ENCODE data around the gene ZNF550. TPM values are rescaled to one million over a fixed set of nuclear protein-coding genes. Genes with fewer than 3 reads are reported as not detected.

The ZNF550 gene
- polyA plus RNA-seq, 1 donor (not counting 4 experiments of a cell fraction or from before 2014, with no cell fraction given) = 7.3 TPM

DNA sequence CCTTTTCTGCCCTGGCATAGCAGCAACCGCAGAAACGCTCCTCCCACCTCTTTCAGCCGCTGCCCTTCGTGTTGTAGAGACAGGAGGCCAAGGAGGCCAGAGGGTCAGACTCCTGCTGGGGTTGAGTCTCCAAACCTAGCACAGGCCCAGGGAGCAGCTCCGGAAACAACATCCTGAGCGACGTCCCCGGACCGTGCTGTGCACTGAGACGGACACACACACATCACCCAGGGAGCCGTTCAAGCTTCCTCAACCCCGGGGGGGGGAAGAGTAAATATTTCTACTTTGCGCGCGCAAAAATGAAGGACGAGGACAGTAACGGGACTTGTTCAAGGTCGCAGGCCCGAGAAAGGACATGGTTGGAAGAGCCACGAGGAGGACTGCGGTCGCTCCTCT lies 657 bp downstream of the ZNF550 start:
- Histone ChIP-seq H3K79me2 (ENCODE audit: control insufficient read depth, insufficient read depth, low read length) (peaks cover 23% of the 10 kb centered on the region), H2AFZ (ENCODE audit: control insufficient read depth, low read length) (peak overlapping the region; percentile 96)
- no peak for DNase-seq (ENCODE audit: low read depth, low spot score)

GRCh38 chr19:57558525-57558924 lies 1.1 kb downstream of the ZNF550 start:
- Histone ChIP-seq H3K4me1 (ENCODE audit: control insufficient read depth, extremely low read depth, insufficient read depth, low read length) (peaks cover 16% of the 10 kb centered on the region), H3K27me3 (ENCODE audit: control insufficient read depth, extremely low read depth, insufficient read depth, low read length) (no peaks in the 10 kb centered on the region), H3K4me2 (ENCODE audit: control insufficient read depth, extremely low read depth, insufficient read depth, low read depth, low read length) (peak overlapping the region; percentile 94), H3K27ac (ENCODE audit: control insufficient read depth, insufficient read depth, low read length) (no peak overlapping the region), H2AFZ (ENCODE audit: control insufficient read depth, low read length) (peak overlapping the region; percentile 96), H4K20me1 (ENCODE audit: control insufficient read depth, extremely low read depth, insufficient read depth, low read length) (no peaks in the 10 kb centered on the region), H3K9ac (ENCODE audit: control insufficient read depth, extremely low read depth, insufficient read depth, low read length) (peak overlapping the region; percentile 82), H3K9me3 (ENCODE audit: control insufficient read depth, low read depth, low read length) (no peaks in the 10 kb centered on the region), H3K9me1 (ENCODE audit: control insufficient read depth, extremely low read depth, insufficient read depth, low read length) (no peaks in the 10 kb centered on the region), H3K79me2 (ENCODE audit: control insufficient read depth, insufficient read depth, low read length) (peaks cover 23% of the 10 kb centered on the region), H3K36me3 (ENCODE audit: control insufficient read depth in 2 of 2, extremely low read depth in 1 of 2, insufficient read depth in 2 of 2, low read length in 2 of 2) (peaks cover 10 to 19% of the 10 kb centered on the region in 2 experiments), H3K4me3 (ENCODE audit: control insufficient read depth in 2 of 3, extremely low read depth in 1 of 3, insufficient read depth in 2 of 3, low read depth in 1 of 3, low read length in 3 of 3) (peak overlapping the region; percentile 67 to 89 (median 69))
- FAIRE-seq = peak; percentile 67
- DNase-seq (ENCODE audit: low read depth, low spot score) = no peak
- dilution Hi-C loops (cut with MboI; ENCODE audit: extremely low pct_ligation_motif_present, low sequenced_read_pairs) = no loop called here
- no peak for TF ChIP-seq EZH2 (IDR thresholded peaks at IDR 0.05; ENCODE audit: low read length)
- TF ChIP-seq, protein P1, sequence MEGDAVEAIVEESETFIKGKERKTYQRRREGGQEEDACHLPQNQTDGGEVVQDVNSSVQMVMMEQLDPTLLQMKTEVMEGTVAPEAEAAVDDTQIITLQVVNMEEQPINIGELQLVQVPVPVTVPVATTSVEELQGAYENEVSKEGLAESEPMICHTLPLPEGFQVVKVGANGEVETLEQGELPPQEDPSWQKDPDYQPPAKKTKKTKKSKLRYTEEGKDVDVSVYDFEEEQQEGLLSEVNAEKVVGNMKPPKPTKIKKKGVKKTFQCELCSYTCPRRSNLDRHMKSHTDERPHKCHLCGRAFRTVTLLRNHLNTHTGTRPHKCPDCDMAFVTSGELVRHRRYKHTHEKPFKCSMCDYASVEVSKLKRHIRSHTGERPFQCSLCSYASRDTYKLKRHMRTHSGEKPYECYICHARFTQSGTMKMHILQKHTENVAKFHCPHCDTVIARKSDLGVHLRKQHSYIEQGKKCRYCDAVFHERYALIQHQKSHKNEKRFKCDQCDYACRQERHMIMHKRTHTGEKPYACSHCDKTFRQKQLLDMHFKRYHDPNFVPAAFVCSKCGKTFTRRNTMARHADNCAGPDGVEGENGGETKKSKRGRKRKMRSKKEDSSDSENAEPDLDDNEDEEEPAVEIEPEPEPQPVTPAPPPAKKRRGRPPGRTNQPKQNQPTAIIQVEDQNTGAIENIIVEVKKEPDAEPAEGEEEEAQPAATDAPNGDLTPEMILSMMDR (optimal IDR thresholded peaks at IDR 0.05 in 1 of 3, IDR thresholded peaks at IDR 0.05 in 1 of 3, conservative IDR thresholded peaks at IDR 0.05 in 1 of 3; ENCODE audit: extremely low read depth in 1 of 3, insufficient read depth in 2 of 3, low read length in 3 of 3) = peak in 1 of 3 experiments; percentile 10

More for the DNA sequence above, 657 bp downstream of the ZNF550 start:
- Histone ChIP-seq H3K36me3 (ENCODE audit: control insufficient read depth in 2 of 2, extremely low read depth in 1 of 2, insufficient read depth in 2 of 2, low read length in 2 of 2) (peaks cover 10 to 19% of the 10 kb centered on the region in 2 experiments), H3K4me3 (ENCODE audit: control insufficient read depth in 2 of 3, extremely low read depth in 1 of 3, insufficient read depth in 2 of 3, low read depth in 1 of 3, low read length in 3 of 3) (peak overlapping the region; percentile 67 to 89 (median 69)), H3K27me3 (ENCODE audit: control insufficient read depth, extremely low read depth, insufficient read depth, low read length) (no peaks in the 10 kb centered on the region), H4K20me1 (ENCODE audit: control insufficient read depth, extremely low read depth, insufficient read depth, low read length) (no peaks in the 10 kb centered on the region), H3K4me1 (ENCODE audit: control insufficient read depth, extremely low read depth, insufficient read depth, low read length) (peaks cover 16% of the 10 kb centered on the region), H3K9me1 (ENCODE audit: control insufficient read depth, extremely low read depth, insufficient read depth, low read length) (no peaks in the 10 kb centered on the region), H3K9ac (ENCODE audit: control insufficient read depth, extremely low read depth, insufficient read depth, low read length) (peak overlapping the region; percentile 82), H3K9me3 (ENCODE audit: control insufficient read depth, low read depth, low read length) (no peaks in the 10 kb centered on the region), H3K4me2 (ENCODE audit: control insufficient read depth, extremely low read depth, insufficient read depth, low read depth, low read length) (peak overlapping the region; percentile 94), H3K27ac (ENCODE audit: control insufficient read depth, insufficient read depth, low read length) (peak overlapping the region; percentile 53)
- no peak for FAIRE-seq
- TF ChIP-seq, protein P1 (optimal IDR thresholded peaks at IDR 0.05 in 1 of 3, IDR thresholded peaks at IDR 0.05 in 1 of 3, conservative IDR thresholded peaks at IDR 0.05 in 1 of 3; ENCODE audit: extremely low read depth in 1 of 3, insufficient read depth in 2 of 3, low read length in 3 of 3) = no peak
- no peak for TF ChIP-seq EZH2 (IDR thresholded peaks at IDR 0.05; ENCODE audit: low read length)
- dilution Hi-C loops (cut with MboI; ENCODE audit: extremely low pct_ligation_motif_present, low sequenced_read_pairs) = no loop called here

All from keratinocyte (primary cell).